GM21515 (cell line): ENCODE data around the gene MSANTD2.

ENCODE experiments used
- ATAC-seq: cut with Tn5 transposase; IDR thresholded peaks from one replicate; pipeline ENCODE4 v1.9.1; 2021; ENCODE audit not compliant: unreplicated experiment

MSANTD2 gene

DNA sequence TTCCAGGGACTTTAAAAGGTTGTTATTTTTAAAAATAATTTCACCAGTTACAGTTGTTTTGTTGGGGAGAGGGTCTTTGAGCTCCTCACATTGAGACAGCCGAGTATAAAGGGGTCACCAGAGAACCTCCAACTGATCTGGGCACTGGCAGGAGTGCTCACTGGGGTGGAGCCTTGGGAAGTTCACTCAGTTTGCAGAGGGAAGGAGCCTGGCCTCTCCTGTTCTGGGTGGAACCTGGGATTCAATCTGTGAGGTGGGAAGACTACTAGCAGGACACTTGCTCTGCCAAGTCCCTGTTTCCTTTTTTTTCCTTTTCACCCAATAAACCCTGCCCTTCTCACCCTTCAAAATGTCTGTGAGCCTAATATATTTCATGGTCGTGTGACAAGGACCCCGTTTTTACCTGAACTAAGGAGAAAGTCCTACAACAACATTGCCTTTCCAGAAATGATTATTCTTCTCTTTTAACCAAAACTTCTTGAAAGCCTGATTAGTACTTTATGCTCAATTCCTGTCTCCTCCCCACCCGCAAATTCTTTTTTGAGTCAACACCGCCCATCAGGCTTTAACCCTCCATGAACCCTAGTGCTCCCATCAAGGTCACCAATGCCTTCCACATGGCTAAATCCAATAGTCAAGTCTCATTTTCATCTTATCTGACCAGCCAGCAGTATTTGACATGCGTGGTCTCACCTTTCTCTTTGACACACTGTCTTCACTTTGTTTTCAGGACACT is 22.0 kb upstream of the MSANTD2 start:
- no peak for ATAC-seq

DNA sequence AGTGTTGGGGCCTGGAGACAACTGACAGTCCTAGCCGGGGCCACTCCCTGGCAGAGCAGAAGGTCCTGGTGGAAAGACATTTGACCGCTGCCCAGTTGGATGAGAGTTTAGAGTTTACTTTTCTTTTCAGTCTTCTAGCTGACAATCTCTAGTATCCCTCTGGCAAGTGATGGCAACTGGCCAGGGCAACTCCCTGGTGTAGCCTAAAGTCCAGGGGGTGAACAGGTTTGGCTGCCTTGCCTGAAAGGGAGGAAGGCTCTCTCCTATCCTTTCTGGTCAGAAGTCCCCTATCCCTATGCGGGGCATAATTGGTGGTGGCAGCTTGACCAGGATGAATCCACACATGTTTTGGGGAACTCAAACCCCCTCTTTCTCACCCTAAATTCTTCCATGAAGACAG is 16.8 kb upstream of the MSANTD2 start:
- ATAC-seq, result no peak

- ATAC-seq, result no peak
Measured at GRCh38 chr11:124814739-124815138, 14.5 kb upstream of the MSANTD2 start.

DNA sequence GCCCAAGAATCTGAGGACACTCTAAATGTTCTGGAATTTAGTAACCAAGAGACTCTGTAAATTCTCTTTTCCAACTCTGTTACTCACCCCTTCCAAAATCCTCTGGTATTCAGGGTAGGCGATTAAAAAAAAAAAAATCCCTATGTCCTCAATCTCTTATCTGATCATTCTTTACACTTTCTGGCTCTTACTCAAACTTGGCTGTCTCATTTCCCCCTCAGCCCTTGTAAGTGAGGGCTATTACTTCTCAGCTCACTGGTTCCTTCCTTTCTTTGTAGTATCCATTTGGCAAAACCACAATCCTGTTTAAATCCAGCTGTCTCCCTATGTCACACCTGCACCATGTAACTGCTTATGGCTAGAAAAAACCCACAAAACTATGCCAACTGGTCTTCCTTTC is 12.7 kb upstream of the MSANTD2 start:
- ATAC-seq, result no peak

GRCh38 chr11:124811399-124812125 is 11.4 kb upstream of the MSANTD2 start:
- no peak for ATAC-seq

DNA sequence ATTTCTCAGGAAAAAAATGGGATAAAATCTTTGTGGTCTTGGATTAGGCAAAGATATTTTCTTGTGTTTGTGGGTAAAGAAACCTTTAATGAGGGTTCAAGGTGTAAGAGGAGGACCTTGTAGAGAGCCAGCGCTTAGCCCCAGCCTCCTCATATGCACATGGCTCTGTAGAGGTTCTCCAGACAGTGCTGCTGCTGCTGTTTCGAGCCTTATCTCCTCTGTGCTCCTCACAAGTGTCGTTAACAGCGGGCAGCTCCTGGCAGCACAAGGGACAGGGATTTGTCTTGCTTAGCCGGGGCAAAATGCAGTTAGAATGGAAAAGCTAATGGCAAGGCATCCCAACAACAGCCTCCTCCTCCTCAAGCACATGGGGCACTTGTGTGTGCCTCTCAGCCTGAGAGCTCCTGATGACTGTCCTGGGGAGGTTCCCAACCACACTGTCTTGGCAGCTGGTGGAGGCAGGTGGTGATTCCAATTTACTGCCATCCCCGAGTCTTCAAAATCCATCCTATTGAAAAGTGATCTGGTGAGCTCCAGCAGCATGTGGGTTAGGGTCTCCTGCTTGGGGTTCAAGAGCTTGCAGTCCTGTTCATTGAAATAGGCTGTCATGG is 7.6 kb upstream of the MSANTD2 start:
- no peak for ATAC-seq

DNA sequence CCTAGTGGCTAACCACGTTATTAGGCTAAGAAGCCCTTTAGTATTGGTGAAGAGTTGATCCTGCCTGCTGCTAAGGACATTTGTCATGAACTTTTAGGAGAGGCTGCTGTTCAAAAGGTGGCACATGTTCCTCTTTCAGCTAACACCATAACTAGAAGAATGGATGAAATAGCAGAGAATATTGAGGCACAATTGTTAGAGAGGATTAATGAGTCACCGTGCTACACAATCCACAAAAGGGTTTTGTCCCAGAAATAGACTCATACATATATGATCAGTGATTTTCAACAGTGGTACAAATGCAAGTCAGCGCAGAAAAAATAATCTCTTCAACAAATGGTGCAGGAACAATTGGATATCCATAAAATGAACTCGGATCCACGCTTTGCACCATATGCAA is 7.0 kb upstream of the MSANTD2 start:
- ATAC-seq, result no peak

GRCh38 chr11:124804884-124805283 is 4.7 kb upstream of the MSANTD2 start:
- no peak for ATAC-seq

DNA sequence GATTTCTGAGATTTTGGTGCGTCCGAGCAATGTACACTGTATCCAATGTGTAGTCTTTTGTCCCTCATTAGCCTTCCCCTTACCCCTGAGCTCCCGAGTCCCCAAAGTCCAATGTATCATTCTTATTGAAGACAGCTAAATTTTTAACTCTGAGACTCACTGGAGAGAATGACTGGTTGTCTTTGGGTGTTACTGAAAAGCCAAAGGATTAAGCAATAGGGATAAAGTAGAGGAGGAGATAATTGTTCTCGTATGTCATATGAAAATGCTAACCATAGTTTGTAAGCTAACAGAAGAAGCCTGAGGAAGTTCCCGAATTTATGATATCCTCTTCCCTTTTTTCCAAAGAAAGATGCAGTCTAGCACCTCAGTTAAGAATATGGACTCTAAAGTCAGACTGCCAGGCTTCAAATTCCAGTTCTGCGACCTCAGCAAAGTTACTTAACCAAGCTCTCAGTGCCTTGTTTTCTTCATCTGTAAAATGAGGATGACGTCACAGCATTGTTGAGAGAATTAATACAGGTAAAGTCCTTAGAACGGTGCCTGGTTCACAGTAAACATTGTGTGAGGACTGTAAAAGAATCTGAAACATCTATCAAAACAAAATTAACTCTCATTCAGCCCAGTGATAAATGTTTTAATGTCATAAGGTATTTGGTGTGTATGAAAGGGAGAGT is 1.6 kb upstream of the MSANTD2 start:
- no peak for ATAC-seq

- ATAC-seq, result no peak
Measured at GRCh38 chr11:124801014-124801413, 808 bp upstream of the MSANTD2 start.

DNA sequence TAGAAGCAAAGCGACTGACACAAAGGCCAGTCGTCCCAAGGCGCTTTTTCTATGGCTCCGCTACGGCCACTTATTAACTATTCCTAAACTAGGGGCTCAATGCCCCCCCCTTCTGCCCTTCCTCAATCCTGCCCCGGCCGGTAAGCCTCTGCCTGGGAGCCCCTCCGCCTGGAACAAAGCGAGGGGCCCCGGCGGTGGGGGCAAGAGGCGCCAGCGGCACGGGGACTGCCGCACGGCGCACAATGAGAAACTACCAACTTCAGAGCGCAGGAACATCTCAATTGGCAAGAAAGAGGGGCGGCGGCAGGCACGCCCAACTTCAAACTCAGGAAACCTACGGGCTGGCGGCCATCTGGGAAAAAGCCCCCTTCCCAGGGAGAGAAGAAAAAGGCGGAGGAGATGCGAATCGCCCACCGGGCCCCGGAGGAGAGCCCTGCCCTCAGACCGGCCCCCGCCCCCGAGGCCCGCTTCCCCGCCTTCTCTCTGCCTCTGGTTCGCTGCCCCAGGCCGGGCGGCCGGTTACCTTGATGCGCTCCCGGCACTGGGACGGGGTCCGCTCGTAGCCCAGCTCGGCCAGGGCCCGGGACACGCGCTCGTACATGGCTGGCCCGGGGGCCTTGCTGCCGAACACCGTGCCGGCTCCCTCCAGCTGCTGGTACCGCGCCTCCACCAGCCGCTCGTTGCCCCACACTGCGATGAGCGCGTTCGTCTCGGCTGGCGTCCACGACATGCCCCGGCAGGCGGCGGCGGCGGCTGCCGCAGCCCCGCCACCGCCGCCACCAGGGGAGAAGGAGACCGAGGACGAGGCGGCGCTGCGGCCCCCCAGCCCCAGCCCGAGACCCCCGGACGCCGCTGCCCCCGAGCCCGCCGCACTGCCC is 619 bp downstream of the MSANTD2 start:
- ATAC-seq, result peak; percentile 41

GRCh38 chr11:124798991-124799347 is 1.2 kb downstream of the MSANTD2 start:
- peak; percentile 21 for ATAC-seq

DNA sequence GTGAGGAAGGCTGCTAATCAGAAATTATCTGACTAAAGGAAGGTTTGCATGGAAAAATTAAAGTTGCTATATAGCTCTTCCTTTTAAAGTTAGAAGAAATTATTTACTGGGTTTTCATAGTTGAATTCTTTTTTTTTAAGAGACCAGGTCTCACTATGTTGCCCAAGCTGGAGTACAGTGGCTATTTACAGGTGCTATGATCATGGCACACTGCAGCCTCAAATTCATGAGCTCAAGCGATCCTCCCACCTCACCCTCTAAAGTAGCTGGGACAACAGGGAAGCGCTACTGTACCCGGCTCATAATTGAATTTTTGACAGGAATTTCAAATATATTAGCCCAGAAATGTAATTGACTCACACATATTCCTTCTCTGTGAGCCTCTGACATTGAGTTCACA is 3.9 kb downstream of the MSANTD2 start:
- ATAC-seq, result no peak

GRCh38 chr11:124793466-124794278 is 6.5 kb downstream of the MSANTD2 start:
- ATAC-seq, result peak; percentile 49

GRCh38 chr11:124791626-124792341 is 8.4 kb downstream of the MSANTD2 start:
- ATAC-seq, result peak; percentile 80

DNA sequence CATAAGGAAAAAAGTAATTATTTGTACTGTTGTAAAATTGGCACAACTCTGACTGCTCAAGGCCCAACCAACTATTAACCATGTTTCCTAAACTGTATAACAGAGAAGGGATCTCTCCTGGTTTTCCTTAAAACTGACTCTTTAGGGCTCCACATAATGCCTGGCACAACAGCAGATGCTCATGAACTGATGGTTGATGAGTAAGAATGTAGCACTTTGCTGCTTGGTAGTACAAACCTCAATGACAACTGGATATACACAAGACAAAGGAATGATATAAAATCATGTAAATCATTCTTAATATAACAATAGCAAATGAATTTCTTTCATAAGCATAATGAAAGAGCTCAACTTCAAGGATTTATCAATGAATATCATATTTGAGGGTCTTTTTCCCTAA is 11.7 kb downstream of the MSANTD2 start:
- no peak for ATAC-seq

DNA sequence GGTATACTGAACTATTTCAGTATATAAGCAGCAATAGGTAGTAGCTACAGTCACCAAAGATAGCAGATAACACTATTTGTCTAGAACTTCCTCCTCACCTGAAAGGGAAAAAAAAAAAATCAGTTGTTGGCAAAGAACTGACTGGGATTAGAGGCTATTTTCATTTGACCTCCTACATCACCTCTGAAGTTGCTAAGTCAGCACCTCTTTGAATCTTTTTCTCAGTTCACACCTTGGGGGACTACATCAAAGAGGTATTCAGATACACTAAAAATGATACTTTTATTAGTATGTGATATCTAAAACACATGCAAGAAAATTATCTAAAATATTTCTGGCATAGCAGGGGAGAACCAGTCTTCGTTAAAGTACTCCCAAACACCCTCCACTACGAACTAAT is 16.2 kb downstream of the MSANTD2 start:
- no peak for ATAC-seq

GRCh38 chr11:124783002-124783401 is 17.2 kb downstream of the MSANTD2 start:
- ATAC-seq, result no peak

DNA sequence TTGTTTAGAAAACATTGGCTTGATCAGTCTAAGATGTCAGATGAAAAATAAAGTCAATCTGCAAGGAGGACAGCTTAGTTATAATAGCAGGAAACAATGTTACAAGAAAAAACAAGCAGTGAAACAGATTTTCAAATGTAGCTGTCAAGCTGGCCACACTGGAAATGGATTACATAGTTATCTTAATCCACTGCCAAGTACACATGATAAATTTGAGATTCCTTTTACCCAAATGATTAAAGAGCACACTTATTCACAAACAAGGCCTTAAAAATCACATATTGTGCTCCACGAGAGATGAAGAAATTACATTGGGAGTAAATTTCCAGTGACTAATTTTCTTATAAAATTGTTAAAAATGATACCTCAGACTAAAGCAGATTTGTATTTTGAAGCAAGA is 20.6 kb downstream of the MSANTD2 start:
- ATAC-seq, result no peak
